OCI-LY3 (cell line): ENCODE data around the gene GPR176.

Source experiments
- H2AFZ ChIP-seq: fragments of 200-600, 300-600 bp; shearing (Covaris generic); 2 replicates; pipeline ENCODE4 v1.6.0; 2014; ENCODE audit warnings: antibody characterized with exemption, low read depth, low read length
- H3K27ac ChIP-seq: fragments of 200-600, 300-600 bp; sonication (generic); 2 replicates; pipeline ENCODE4 v1.5.1; 2014; ENCODE audit warnings: mild to moderate bottlenecking, low read length, moderate library complexity, mixed read lengths
- H3K27me3 ChIP-seq: fragments of 200-600, 300-600 bp; sonication (generic); 2 replicates; pipeline ENCODE4 v1.6.1; 2014; ENCODE audit warnings: low read depth, low read length, mixed read lengths
- H3K36me3 ChIP-seq: fragments of 200-600, 300-600 bp; sonication (generic); replicated peaks from 2 replicates; pipeline ENCODE3; 2014; ENCODE audit warnings: low read depth, low read length, mixed read lengths
- H3K4me1 ChIP-seq: fragments of 300-600, 200-600 bp; sonication (generic); 2 replicates; pipeline ENCODE4 v1.6.1; 2014; ENCODE audit warnings: low read length, mixed read lengths
- H3K4me2 ChIP-seq: fragments of 200-600, 300-600 bp; sonication (generic); 2 replicates; pipeline ENCODE4 v1.6.1; 2014; ENCODE audit warnings: low read length, mixed read lengths
- H3K4me3 ChIP-seq: fragments of 300-600, 200-600 bp; sonication (generic); 2 replicates; pipeline ENCODE4 v1.5.1; 2014; ENCODE audit warnings: antibody characterized with exemption, mild to moderate bottlenecking, low read length, moderate library complexity
- H3K79me2 ChIP-seq: fragments of 300-600, 200-600 bp; shearing (Covaris generic); 2 replicates; pipeline ENCODE4 v1.6.1; 2014; ENCODE audit warnings: mild to moderate bottlenecking, low read length, mixed read lengths
- H3K9ac ChIP-seq: fragments of 300-600, 200-600 bp; shearing (Covaris generic); 2 replicates; pipeline ENCODE4 v1.6.0; 2014; ENCODE audit warnings: mild to moderate bottlenecking, low read length, moderate library complexity
- H3K9me3 ChIP-seq: fragments of 200-600, 300-600 bp; shearing (Covaris generic); 2 replicates; pipeline ENCODE4 v1.6.1; 2014; ENCODE audit warnings: low read length, mixed read lengths; ENCODE audit not compliant: insufficient read depth
- H4K20me1 ChIP-seq: fragments of 200-600, 300-600 bp; sonication (generic); 2 replicates; pipeline ENCODE4 v1.6.1; 2016; ENCODE audit warnings: low read length, mixed read lengths; ENCODE audit not compliant: insufficient read depth
- EZH2phosphoT487 ChIP-seq: fragments of 200-600 bp; shearing (Covaris generic); IDR thresholded peaks from 2 replicates; pipeline ENCODE4 v1.6.1; 2018; ENCODE audit warnings: antibody characterized with exemption, mixed run types, low read depth
- TF ChIP-seq, protein P1 (sequence below): fragments of 200-600, 300-600 bp; sonication (generic); IDR thresholded peaks from 2 replicates; pipeline ENCODE4 v1.5.1; 2014; ENCODE audit warnings: antibody characterized with exemption, low read length, low read depth

Gene GPR176

GRCh38 chr15:39884351-39884750 lies 35.7 kb downstream of the GPR176 start:
- no peak overlapping the region for H2AFZ ChIP-seq
- TF ChIP-seq, protein P1, sequence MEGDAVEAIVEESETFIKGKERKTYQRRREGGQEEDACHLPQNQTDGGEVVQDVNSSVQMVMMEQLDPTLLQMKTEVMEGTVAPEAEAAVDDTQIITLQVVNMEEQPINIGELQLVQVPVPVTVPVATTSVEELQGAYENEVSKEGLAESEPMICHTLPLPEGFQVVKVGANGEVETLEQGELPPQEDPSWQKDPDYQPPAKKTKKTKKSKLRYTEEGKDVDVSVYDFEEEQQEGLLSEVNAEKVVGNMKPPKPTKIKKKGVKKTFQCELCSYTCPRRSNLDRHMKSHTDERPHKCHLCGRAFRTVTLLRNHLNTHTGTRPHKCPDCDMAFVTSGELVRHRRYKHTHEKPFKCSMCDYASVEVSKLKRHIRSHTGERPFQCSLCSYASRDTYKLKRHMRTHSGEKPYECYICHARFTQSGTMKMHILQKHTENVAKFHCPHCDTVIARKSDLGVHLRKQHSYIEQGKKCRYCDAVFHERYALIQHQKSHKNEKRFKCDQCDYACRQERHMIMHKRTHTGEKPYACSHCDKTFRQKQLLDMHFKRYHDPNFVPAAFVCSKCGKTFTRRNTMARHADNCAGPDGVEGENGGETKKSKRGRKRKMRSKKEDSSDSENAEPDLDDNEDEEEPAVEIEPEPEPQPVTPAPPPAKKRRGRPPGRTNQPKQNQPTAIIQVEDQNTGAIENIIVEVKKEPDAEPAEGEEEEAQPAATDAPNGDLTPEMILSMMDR: no peak
- no peak for TF ChIP-seq EZH2phosphoT487
- no peak overlapping the region for H3K9ac ChIP-seq
- no peaks in the 10 kb centered on the region for H3K79me2 ChIP-seq
- no peaks in the 10 kb centered on the region for H3K36me3 ChIP-seq
- no peak overlapping the region for H3K4me3 ChIP-seq
- H3K27me3 ChIP-seq: peaks cover 7% of the 10 kb centered on the region
- no peak overlapping the region for H3K27ac ChIP-seq
- H4K20me1 ChIP-seq: no peaks in the 10 kb centered on the region
- no peaks in the 10 kb centered on the region for H3K9me3 ChIP-seq
- H3K4me2 ChIP-seq: no peak overlapping the region
- H3K4me1 ChIP-seq: no peaks in the 10 kb centered on the region

DNA sequence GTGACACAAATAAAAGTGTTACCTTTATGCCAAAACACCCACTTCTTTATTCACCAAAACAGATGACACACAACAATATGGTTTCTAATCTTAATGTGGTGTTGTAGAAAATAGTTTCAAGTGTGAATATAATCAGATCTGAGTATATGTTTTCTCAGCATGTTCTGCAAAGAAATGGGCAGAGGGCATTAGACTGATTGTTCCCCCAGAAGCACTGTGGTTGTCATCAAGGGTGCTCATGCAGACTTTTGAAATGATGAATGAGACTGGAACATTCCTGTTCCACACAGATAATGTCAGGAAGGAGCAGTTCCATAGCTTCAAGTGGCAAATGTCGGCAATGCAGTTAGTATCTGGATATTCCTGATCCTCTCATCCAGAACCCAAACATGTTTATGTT lies 37.5 kb downstream of the GPR176 start:
- H3K4me3 ChIP-seq: no peak overlapping the region
- no peak overlapping the region for H2AFZ ChIP-seq
- no peak overlapping the region for H3K27ac ChIP-seq
- TF ChIP-seq EZH2phosphoT487: no peak
- TF ChIP-seq, protein P1: no peak
- H3K79me2 ChIP-seq: no peaks in the 10 kb centered on the region
- no peak overlapping the region for H3K4me2 ChIP-seq
- no peaks in the 10 kb centered on the region for H3K4me1 ChIP-seq
- H3K9ac ChIP-seq: no peak overlapping the region
- H3K9me3 ChIP-seq: no peaks in the 10 kb centered on the region
- peaks cover 7% of the 10 kb centered on the region for H3K27me3 ChIP-seq
- no peaks in the 10 kb centered on the region for H3K36me3 ChIP-seq
- no peaks in the 10 kb centered on the region for H4K20me1 ChIP-seq

DNA sequence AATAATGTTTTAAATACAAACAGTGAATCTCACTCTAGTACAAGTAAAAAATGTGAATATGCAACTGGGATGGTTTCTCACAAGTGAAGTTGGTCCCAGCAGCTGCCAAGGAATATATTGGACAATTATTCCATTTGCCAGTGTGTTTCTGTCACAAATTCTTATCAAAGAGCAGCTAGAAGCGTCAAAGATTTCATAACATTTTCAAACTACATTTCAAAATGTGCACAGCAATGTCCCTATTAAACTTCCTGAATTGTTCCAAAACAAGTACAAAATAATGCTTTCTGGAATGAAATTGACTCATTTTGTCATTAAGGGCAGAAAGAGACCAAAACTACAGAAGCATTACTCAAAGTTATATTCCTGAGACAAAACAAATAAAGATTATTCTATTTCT lies 38.3 kb downstream of the GPR176 start:
- Histone ChIP-seq H3K4me1 (no peaks in the 10 kb centered on the region), H2AFZ (no peak overlapping the region), H4K20me1 (no peaks in the 10 kb centered on the region), H3K9me3 (no peaks in the 10 kb centered on the region), H3K9ac (no peak overlapping the region), H3K4me2 (no peak overlapping the region), H3K27me3 (peaks cover 7% of the 10 kb centered on the region), H3K36me3 (no peaks in the 10 kb centered on the region), H3K79me2 (no peaks in the 10 kb centered on the region), H3K27ac (no peak overlapping the region), H3K4me3 (no peak overlapping the region)
- TF ChIP-seq, protein P1: no peak
- no peak for TF ChIP-seq EZH2phosphoT487

GRCh38 chr15:39880718-39881387 lies 39.2 kb downstream of the GPR176 start:
- Histone ChIP-seq H3K4me1 (no peaks in the 10 kb centered on the region), H2AFZ (no peak overlapping the region), H4K20me1 (no peaks in the 10 kb centered on the region), H3K4me3 (no peak overlapping the region), H3K36me3 (no peaks in the 10 kb centered on the region), H3K27me3 (peaks cover 7% of the 10 kb centered on the region), H3K9ac (no peak overlapping the region), H3K9me3 (no peaks in the 10 kb centered on the region), H3K79me2 (no peaks in the 10 kb centered on the region), H3K4me2 (no peak overlapping the region), H3K27ac (no peak overlapping the region)
- TF ChIP-seq, protein P1: no peak
- no peak for TF ChIP-seq EZH2phosphoT487
